HG03575 (cell line): ENCODE measurements around the gene DEPDC1.
"Not testable (repeated sequence)": the region's sequence is repeated elsewhere in the genome, so short reads cannot be mapped to it uniquely, and the experiment has no call there.

Source experiments
- ATAC-seq: cut with Tn5 transposase; IDR thresholded peaks from one replicate; pipeline ENCODE4 v1.9.1; 2021; ENCODE audit not compliant: unreplicated experiment, insufficient number of reproducible peaks, low FRiP score; ENCODE audit errors: extremely low read depth

The DEPDC1 gene

GRCh38 chr1:68479501-68479900, 17.4 kb downstream of the DEPDC1 start:
- no peak for ATAC-seq

- ATAC-seq = no peak
Observed at GRCh38 chr1:68478662-68479061, 18.2 kb downstream of the DEPDC1 start.

GRCh38 chr1:68476626-68477025, 20.3 kb downstream of the DEPDC1 start:
- not testable (repeated sequence) for ATAC-seq

GRCh38 chr1:68473060-68473459, 23.8 kb downstream of the DEPDC1 start:
- ATAC-seq = no peak

- no peak for ATAC-seq
Observed at GRCh38 chr1:68470388-68470970, 26.4 kb downstream of the DEPDC1 start.

GRCh38 chr1:68464891-68465290, 32.0 kb downstream of the DEPDC1 start:
- ATAC-seq = no peak

GRCh38 chr1:68460935-68461334, 35.9 kb downstream of the DEPDC1 start:
- no peak for ATAC-seq

- no peak for ATAC-seq
Observed at GRCh38 chr1:68459796-68460195, 37.1 kb downstream of the DEPDC1 start.

GRCh38 chr1:68459091-68459490, 37.8 kb downstream of the DEPDC1 start:
- no peak for ATAC-seq

- ATAC-seq = no peak
Observed at GRCh38 chr1:68456202-68456601, 40.7 kb downstream of the DEPDC1 start.

- ATAC-seq = no peak
Observed at GRCh38 chr1:68454534-68454933, 42.3 kb downstream of the DEPDC1 start.

- ATAC-seq = no peak
Observed at GRCh38 chr1:68453060-68453670, 43.7 kb downstream of the DEPDC1 start.

GRCh38 chr1:68449901-68450300, 47.0 kb downstream of the DEPDC1 start, which contains the start of gene RPE65:
Gene RPE65, minus strand, starts transcription at chr1:68449954. Its CDS starts 49 bp downstream, at chr1:68449905.
- no peak for ATAC-seq

GRCh38 chr1:68448365-68448764, 48.5 kb downstream of the DEPDC1 start:
- ATAC-seq = no peak

GRCh38 chr1:68445709-68446108, 51.2 kb downstream of the DEPDC1 start:
- no peak for ATAC-seq

GRCh38 chr1:68442822-68443556, 53.9 kb downstream of the DEPDC1 start:
- ATAC-seq = peak; percentile 65

GRCh38 chr1:68442006-68442405, 54.9 kb downstream of the DEPDC1 start:
- ATAC-seq = no peak

- ATAC-seq = no peak
Observed at GRCh38 chr1:68438310-68438709, 58.6 kb downstream of the DEPDC1 start.

- ATAC-seq = no peak
Observed at GRCh38 chr1:68433395-68433794, 63.5 kb downstream of the DEPDC1 start.

- no peak for ATAC-seq
Observed at GRCh38 chr1:68431076-68431475, 65.8 kb downstream of the DEPDC1 start.
